ENCODE measurements around the gene TRPC5OS.

- TF ChIP-seq CTCF (IDR thresholded peaks at IDR 0.05; ENCODE audit: low read depth, low read length): peak; percentile 47
- no peak for TF ChIP-seq MAX (IDR thresholded peaks at IDR 0.05; ENCODE audit: low read depth, low read length)
These were observed 6.3 kb upstream of the TRPC5OS start for GRCh38 chrX:111869639-111870034.
